Endothelial cell of hepatic sinusoid (primary cell): ENCODE measurements around the gene PGA3.
"Not testable (repeated sequence)": the region's sequence is repeated elsewhere in the genome, so short reads cannot be mapped to it uniquely, and the experiment has no call there.

Source experiments
- in situ Hi-C: cut with HindIII; loops from 2 replicates; pipeline ENCODE4 v1.10.0; 2017; ENCODE audit warnings: low sequenced_read_pairs

PGA3 gene

DNA sequence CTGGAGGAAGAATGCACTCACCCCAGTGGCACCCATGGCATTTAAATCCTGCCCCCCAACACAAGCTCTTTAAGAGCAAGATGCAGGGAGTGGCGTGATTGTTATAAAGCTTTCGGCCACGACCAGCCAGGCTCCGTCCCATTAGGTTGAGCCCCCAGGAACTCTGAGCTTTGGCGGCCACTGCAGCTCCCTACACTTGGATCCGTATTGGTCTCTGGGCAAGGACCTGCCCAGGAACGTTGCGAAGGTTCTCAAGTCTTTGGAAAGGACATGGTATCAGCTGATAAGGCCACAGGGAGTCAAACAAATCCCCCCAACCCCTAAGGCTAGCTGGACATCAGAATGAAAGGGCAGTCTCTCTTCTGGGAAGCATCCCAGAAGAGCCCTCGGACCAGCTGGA is 32.7 kb upstream of the PGA3 start:
- in situ Hi-C loops = no loop called here

DNA sequence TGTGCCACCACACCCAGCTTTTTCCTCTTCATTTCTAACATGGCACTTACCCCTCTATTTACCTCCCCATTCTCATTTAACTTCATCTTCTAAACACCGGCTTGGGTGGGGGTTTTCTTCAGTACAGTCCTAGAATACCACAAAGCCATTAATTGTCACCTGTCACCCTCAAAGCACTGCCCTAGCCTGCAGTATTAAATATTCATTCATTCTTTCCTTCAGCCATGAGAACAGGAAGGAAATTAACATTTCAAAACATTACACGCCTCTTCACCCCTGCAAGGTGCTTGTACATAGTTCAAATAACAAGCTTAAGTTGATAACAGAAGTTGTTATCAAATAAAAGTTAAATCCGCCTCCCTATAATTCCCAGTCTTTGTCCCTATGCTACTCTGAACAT is 31.4 kb upstream of the PGA3 start:
- in situ Hi-C loops = no loop called here

GRCh38 chr11:61172356-61172755 is 31.0 kb upstream of the PGA3 start:
- in situ Hi-C loops = no loop called here

DNA sequence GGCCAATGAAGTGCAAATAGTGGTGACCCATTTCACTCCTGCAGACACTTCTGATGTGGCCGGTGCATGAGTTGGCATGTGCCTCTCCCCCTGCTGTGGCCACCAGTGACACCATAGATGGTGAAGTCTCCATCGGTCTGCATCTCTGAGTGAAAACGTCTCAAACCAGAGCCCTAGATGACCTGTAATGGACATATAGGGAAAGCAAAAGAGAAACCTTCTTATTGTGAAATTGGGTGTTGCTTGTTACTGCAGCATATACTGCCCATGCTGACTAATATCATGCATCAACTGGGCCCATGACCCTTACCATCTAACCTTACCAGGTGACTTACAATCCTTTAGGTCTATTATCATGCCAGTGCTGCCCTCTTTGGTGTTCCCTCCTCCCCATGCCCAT is 30.4 kb upstream of the PGA3 start:
- in situ Hi-C loops = no loop called here

DNA sequence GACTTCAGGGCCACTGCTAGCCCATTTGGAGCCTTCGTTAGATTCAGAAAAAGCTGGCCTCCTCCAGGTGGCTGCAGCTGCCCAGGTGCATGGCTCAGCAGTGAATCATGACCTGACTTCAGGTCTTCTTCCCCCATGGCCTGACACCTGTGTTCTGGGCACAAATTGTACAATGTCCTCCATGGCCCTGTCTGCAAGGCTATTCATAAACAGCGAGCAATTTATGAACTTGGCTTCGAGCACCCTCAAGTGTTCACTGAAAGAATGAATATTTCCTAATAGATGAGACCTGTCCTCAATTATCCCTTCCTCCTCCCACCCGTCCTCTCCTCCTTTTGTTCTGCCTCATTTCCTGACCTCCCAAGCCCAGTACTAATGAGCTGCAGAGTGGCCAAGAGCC is 29.9 kb upstream of the PGA3 start:
- in situ Hi-C loops = no loop called here

- in situ Hi-C loops = no loop called here
These were observed 29.0 kb upstream of the PGA3 start for GRCh38 chr11:61174273-61174672.

DNA sequence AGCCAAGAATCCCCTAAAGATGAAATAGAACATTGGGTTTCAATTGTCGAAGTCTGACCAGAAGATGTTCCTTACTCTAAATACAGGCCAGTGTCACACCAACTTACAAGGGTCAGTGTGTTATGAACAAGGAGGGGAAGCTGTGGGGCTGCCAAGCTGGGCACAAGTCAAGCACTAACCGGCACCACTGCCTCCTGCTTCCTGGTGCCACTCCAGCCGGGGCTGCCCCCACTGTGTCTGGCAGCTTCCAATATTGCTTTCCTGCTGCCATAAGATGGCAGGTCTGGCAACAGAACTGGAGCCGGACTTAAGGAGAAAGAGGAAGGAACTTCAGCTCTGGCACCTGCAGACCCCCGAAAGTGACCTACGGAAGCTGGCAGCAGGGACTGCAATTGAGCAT is 28.4 kb upstream of the PGA3 start:
- in situ Hi-C loops = no loop called here

DNA sequence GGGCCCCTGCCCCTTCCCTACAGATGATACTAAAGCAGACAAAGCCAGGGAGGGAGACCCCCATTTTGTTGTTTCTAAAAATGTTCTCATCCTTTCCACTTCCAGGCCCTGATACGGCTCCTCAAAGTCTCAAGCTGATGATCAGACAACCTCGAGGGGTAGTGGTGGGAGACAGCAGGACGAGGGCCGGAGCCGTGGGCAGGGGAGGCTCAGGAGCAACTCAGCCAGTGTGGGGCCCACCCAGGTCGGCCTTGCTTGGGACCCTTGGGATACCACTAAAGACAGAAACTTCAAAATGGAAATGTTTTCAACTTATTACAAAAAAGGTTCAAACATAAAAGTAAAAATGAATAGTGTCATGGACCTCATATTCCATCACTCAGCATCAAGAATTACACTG is 26.9 kb upstream of the PGA3 start:
- in situ Hi-C loops = no loop called here

GRCh38 chr11:61180205-61180604 is 23.1 kb upstream of the PGA3 start:
- in situ Hi-C loops = not testable (repeated sequence)

- in situ Hi-C loops = no loop called here
These were observed 21.8 kb upstream of the PGA3 start for GRCh38 chr11:61181489-61181888.

GRCh38 chr11:61183645-61184044 is 19.7 kb upstream of the PGA3 start:
- in situ Hi-C loops = no loop called here

GRCh38 chr11:61186504-61186903 is 16.8 kb upstream of the PGA3 start:
- in situ Hi-C loops = no loop called here

DNA sequence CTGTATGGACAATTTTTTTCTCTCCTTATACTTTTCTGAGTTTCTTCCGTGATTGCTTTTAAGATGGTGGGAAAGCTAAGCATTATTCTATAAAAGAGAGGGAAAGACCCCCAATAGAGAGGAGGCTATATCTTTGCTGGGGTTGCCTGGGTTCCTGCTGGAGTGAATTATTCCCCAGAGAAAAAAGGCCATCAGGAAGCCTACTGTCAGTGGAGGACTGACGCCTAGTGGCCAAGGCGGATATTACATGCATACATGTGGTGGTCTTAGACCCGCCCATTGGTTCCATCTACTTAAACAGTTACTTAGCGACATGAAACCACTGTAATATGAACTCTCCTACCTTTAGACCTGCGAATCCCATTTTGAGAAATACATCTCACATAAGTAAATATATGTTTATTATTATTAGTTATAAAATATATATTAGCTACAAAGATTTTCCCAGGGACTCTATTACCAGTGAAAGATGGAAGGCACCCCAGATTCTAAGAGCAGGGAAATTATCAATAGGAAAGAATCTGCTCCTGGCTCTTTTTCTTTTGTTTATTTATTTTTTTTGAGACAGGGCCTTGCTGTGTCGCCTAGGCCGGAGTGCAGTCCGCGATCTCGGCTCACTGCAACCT is 15.7 kb upstream of the PGA3 start:
- in situ Hi-C loops = no loop called here

DNA sequence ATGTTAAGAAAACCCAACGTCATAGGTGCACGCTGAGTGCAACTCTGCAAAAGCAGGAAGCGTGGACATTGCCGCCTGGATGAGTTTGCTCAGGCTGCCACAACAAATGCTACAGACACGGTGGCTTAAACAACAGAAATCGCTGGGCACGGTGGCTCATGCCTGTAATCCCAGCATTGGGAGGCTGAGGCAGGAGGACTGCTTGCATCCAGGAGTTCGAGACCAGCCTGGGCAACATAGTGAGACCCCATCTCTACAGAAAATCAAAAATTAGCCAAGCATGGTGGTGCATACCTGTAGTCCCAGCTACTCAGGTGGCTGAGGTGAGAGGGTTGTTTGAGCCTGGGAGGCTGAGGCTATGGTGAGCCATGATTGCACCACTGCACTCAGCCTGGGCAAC is 13.4 kb upstream of the PGA3 start:
- in situ Hi-C loops = no loop called here

DNA sequence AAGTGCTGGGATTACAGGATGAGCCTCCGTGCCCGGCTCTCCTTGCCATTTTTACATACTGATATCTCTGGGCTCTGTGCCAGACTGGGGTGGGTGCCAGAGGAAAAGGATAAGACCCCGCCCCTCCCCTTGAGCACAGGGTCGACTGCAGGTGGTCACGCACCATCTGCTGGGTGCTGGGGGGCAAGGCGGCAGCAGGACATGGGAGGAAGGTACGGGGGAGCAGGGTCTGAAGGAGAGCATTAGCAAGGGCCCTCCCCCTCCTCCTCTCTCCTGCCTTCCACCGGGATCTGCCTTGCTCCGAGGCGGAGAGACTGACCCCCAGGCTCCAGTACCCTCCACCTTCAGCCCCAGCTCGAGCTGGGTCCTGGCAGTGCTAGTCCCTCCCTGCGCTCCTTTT is 9.7 kb upstream of the PGA3 start:
- in situ Hi-C loops = no loop called here

DNA sequence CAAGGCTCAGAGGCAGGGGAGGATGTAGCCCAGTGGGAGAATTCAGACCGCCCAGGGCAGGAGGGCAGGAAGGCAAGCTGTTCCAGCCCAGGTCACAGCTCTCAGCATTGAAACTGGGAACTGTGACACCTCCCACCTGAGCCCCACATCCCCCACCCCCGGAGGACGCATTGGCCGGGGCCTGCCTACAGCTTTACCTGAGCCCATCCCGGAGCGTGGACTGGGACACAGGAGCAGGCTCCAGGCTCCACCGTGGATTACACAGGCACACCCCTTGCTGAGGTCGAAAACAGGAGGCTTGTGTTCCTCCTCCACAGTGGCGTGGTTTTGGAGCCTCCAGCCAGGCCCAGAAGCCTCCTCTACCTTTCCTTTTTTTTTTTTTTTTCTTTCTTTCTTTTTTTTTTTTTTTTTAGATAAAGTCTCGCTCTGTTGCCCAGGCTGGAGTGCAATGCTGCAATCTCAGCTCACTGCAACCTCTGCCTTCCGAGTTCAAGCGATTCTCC is 9.1 kb upstream of the PGA3 start:
- in situ Hi-C loops = no loop called here

DNA sequence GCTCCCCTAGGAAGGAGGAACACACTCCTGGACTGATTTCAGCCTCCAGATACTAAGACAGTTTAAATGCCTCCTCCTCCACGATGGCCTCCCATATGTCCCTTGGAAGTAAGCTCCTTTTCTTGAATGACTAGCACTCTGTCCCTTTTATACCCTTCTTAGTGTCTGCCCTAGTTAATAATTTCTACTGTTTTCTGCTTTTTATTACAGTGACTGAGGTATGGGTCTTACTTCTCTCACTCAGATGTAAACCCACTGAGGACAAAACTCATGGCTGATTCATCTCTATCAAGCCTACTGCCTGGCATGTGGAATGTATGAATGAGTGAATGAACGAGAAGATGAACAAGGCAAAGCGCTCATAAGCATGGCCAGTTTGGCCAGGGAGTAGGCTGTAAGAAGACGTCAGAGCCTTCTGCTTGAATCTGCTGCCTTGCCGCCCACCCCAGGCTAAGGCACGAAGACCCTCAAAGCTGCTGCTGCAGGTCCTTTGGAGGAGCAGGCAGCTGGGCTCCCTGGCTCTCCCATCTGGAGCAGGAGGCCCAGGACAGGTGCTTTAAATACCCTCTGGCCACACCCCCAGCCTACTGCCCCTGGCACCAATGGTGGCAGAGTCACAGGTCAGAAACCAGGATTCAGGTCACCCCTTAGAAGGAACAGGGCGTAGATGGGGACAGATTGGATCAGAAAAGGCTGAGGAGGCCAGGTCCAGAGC is 8.2 kb upstream of the PGA3 start:
- in situ Hi-C loops = no loop called here

DNA sequence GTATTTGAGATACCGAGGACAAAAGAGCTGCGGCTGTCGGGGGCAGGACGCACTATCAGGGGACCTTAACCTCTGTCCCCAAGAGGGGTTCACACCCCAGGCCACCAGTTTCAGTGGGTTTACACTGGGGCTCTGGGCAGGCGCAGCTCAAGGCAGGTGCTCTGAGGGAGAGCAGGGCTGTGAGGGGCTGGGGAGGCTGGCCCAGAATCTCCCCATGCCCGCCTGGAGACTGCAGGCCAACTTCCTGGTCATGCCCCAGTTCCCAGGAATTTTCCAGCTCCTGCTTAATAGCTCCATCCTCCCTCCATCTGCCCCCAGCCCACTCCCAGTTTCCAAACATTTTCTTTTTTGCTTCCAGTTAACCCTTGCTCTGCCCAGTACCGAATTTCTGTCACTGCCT is 7.6 kb upstream of the PGA3 start:
- in situ Hi-C loops = no loop called here

- in situ Hi-C loops = no loop called here
These were observed 5.0 kb upstream of the PGA3 start for GRCh38 chr11:61198361-61198760.

DNA sequence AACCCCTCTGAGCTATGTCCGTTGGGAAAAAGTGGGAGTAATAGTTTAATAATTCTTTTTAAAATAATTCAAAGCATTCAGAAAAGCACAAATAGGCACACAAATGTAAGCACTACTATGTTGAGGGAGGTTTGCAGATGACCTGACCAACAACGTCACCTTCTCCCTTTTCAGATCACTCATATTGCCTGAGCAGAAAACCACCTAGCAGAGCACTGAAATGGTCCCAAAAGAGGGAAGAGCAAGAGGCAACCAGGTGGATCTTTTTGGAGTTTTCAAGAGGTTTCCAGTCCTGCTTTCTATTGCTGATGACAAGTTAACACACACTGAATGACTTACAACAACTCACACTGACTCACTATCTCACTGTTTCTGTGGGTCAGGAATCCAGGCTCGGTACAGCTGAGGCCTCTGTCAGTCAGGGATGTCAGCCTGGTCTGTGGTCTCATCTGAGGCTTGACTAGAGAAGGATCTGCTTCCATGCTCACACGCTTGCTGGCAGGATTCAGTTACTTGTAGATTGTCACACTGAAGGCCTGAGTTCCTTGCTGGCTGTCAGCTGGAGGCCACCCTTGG is 4.3 kb upstream of the PGA3 start:
- in situ Hi-C loops = no loop called here

DNA sequence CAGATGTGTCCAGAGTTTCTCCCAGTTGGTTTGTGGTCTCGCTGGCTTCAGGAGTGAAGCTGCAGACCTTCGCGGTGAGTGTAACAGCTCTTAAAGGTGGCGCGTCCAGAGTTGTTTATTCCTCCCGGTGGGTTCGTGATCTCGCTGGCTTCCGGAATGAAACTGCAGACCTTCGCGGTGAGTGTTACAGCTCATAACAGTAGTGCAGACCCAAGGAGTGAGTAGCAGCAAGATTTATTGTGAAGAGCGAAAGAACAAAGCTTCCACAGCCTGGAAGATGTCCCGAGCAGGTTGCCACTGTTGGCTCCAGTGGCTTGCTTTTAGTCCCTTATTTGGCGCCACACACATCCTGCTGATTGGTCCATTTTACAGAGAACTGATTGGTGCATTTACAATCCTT is 1.8 kb upstream of the PGA3 start:
- in situ Hi-C loops = no loop called here

DNA sequence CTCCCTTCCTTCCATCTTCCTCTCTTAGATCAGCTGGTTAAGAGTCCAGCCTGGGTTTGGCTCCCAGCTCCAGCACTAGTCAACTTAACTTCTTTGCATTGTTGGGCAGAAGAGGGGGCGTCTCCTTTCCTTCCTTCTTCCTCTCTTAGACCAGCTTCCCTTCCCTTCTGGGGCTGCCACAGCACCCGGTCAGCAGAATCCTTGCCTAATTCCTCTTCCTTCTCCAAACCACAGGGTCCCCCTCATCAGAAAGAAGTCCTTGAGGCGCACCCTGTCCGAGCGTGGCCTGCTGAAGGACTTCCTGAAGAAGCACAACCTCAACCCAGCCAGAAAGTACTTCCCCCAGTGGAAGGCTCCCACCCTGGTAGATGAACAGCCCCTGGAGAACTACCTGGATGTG is 558 bp downstream of the PGA3 start:
- in situ Hi-C loops = not testable (repeated sequence)
